ENCODE measurements around the gene OAF.

DNA sequence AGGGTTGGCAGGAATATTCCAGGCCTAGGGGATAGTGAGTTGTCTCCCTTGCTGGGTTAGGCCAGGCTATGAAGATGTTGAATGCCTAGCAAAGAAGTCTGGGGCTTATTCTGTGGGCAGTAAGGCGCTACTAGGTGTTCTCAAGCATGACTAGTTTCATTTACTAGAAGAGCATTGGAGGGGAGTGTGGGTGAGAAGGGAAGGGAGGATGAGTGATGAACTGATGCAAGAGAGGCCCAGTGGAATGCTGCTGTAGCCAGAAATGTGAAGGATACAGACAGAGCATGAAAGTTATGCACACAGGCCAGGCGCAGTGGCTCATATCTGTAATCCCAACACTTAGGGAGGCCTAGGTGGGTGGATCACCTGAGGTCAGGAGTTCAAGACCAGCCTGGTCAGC, 62.6 kb downstream of the OAF start:
- TF ChIP-seq, protein P1, sequence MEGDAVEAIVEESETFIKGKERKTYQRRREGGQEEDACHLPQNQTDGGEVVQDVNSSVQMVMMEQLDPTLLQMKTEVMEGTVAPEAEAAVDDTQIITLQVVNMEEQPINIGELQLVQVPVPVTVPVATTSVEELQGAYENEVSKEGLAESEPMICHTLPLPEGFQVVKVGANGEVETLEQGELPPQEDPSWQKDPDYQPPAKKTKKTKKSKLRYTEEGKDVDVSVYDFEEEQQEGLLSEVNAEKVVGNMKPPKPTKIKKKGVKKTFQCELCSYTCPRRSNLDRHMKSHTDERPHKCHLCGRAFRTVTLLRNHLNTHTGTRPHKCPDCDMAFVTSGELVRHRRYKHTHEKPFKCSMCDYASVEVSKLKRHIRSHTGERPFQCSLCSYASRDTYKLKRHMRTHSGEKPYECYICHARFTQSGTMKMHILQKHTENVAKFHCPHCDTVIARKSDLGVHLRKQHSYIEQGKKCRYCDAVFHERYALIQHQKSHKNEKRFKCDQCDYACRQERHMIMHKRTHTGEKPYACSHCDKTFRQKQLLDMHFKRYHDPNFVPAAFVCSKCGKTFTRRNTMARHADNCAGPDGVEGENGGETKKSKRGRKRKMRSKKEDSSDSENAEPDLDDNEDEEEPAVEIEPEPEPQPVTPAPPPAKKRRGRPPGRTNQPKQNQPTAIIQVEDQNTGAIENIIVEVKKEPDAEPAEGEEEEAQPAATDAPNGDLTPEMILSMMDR (conservative IDR thresholded peaks at IDR 0.05; ENCODE audit: low read depth in 2 of 2) = no peak
- TF ChIP-seq EZH2 (IDR thresholded peaks at IDR 0.05; ENCODE audit: low read depth, unreplicated experiment) (no peak), CREB1 (CRISPR knock-in tag; IDR thresholded peaks at IDR 0.05; ENCODE audit: low read depth) (no peak), EZH2phosphoT487 (IDR thresholded peaks at IDR 0.05; ENCODE audit: unreplicated experiment) (no peak), POLR2AphosphoS5 (IDR thresholded peaks at IDR 0.05; ENCODE audit: low read depth) (no peak), ZNF331 (CRISPR knock-in tag; IDR thresholded peaks at IDR 0.05; ENCODE audit: low read depth) (no peak), NANOG (IDR thresholded peaks at IDR 0.05; ENCODE audit: borderline replicate concordance) (no peak), ZNF114 (CRISPR knock-in tag; IDR thresholded peaks at IDR 0.05) (no peak)
- TF ChIP-seq, protein P2, sequence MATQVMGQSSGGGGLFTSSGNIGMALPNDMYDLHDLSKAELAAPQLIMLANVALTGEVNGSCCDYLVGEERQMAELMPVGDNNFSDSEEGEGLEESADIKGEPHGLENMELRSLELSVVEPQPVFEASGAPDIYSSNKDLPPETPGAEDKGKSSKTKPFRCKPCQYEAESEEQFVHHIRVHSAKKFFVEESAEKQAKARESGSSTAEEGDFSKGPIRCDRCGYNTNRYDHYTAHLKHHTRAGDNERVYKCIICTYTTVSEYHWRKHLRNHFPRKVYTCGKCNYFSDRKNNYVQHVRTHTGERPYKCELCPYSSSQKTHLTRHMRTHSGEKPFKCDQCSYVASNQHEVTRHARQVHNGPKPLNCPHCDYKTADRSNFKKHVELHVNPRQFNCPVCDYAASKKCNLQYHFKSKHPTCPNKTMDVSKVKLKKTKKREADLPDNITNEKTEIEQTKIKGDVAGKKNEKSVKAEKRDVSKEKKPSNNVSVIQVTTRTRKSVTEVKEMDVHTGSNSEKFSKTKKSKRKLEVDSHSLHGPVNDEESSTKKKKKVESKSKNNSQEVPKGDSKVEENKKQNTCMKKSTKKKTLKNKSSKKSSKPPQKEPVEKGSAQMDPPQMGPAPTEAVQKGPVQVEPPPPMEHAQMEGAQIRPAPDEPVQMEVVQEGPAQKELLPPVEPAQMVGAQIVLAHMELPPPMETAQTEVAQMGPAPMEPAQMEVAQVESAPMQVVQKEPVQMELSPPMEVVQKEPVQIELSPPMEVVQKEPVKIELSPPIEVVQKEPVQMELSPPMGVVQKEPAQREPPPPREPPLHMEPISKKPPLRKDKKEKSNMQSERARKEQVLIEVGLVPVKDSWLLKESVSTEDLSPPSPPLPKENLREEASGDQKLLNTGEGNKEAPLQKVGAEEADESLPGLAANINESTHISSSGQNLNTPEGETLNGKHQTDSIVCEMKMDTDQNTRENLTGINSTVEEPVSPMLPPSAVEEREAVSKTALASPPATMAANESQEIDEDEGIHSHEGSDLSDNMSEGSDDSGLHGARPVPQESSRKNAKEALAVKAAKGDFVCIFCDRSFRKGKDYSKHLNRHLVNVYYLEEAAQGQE (IDR thresholded peaks at IDR 0.05; ENCODE audit: unreplicated experiment) = no peak
- TF ChIP-seq, protein P3, sequence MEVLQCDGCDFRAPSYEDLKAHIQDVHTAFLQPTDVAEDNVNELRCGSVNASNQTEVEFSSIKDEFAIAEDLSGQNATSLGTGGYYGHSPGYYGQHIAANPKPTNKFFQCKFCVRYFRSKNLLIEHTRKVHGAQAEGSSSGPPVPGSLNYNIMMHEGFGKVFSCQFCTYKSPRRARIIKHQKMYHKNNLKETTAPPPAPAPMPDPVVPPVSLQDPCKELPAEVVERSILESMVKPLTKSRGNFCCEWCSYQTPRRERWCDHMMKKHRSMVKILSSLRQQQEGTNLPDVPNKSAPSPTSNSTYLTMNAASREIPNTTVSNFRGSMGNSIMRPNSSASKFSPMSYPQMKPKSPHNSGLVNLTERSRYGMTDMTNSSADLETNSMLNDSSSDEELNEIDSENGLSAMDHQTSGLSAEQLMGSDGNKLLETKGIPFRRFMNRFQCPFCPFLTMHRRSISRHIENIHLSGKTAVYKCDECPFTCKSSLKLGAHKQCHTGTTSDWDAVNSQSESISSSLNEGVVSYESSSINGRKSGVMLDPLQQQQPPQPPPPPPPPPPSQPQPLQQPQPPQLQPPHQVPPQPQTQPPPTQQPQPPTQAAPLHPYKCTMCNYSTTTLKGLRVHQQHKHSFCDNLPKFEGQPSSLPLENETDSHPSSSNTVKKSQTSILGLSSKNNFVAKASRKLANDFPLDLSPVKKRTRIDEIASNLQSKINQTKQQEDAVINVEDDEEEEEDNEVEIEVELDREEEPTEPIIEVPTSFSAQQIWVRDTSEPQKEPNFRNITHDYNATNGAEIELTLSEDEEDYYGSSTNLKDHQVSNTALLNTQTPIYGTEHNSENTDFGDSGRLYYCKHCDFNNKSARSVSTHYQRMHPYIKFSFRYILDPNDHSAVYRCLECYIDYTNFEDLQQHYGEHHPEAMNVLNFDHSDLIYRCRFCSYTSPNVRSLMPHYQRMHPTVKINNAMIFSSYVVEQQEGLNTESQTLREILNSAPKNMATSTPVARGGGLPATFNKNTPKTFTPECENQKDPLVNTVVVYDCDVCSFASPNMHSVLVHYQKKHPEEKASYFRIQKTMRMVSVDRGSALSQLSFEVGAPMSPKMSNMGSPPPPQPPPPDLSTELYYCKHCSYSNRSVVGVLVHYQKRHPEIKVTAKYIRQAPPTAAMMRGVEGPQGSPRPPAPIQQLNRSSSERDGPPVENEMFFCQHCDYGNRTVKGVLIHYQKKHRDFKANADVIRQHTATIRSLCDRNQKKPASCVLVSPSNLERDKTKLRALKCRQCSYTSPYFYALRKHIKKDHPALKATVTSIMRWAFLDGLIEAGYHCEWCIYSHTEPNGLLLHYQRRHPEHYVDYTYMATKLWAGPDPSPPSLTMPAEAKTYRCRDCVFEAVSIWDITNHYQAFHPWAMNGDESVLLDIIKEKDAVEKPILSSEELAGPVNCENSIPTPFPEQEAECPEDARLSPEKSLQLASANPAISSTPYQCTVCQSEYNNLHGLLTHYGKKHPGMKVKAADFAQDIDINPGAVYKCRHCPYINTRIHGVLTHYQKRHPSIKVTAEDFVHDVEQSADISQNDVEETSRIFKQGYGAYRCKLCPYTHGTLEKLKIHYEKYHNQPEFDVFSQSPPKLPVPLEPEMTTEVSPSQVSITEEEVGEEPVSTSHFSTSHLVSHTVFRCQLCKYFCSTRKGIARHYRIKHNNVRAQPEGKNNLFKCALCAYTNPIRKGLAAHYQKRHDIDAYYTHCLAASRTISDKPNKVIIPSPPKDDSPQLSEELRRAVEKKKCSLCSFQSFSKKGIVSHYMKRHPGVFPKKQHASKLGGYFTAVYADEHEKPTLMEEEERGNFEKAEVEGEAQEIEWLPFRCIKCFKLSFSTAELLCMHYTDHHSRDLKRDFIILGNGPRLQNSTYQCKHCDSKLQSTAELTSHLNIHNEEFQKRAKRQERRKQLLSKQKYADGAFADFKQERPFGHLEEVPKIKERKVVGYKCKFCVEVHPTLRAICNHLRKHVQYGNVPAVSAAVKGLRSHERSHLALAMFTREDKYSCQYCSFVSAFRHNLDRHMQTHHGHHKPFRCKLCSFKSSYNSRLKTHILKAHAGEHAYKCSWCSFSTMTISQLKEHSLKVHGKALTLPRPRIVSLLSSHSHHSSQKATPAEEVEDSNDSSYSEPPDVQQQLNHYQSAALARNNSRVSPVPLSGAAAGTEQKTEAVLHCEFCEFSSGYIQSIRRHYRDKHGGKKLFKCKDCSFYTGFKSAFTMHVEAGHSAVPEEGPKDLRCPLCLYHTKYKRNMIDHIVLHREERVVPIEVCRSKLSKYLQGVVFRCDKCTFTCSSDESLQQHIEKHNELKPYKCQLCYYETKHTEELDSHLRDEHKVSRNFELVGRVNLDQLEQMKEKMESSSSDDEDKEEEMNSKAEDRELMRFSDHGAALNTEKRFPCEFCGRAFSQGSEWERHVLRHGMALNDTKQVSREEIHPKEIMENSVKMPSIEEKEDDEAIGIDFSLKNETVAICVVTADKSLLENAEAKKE (CRISPR knock-in tag; IDR thresholded peaks at IDR 0.05) = no peak

All from GM23338 (cell line).